A673 (cell line): ENCODE data around the gene GET4.

Source experiments
- CTCF ChIP-seq: fragments of 300-800, 200-600 bp; sonication (generic); conservative IDR thresholded peaks from 2 replicates; pipeline ENCODE4 v1.5.1; 2017; ENCODE audit warnings: low read depth, mild to moderate bottlenecking, antibody characterized with exemption, low read length, moderate library complexity, mixed read lengths
- EZH2 ChIP-seq: fragments of 200-600 bp; sonication (generic); IDR thresholded peaks from 2 replicates; pipeline ENCODE4 v1.6.1; 2017; ENCODE audit warnings: borderline replicate concordance, low read depth, mild to moderate bottlenecking, mixed read lengths, antibody characterized with exemption, low read length; ENCODE audit not compliant: poor library complexity, severe bottlenecking

- TF ChIP-seq CTCF (no peak), EZH2 (no peak)
Observed at GRCh38 chr7:915291-916218, 39.2 kb downstream of the GET4 start.
